GM21576 (cell line): ENCODE measurements around the gene NKIRAS2.

Experiments used
- ATAC-seq: cut with Tn5 transposase; IDR thresholded peaks from one replicate; pipeline ENCODE4 v1.9.1; 2021; ENCODE audit warnings: mild to moderate bottlenecking, moderate library complexity; ENCODE audit not compliant: unreplicated experiment

Gene NKIRAS2

DNA sequence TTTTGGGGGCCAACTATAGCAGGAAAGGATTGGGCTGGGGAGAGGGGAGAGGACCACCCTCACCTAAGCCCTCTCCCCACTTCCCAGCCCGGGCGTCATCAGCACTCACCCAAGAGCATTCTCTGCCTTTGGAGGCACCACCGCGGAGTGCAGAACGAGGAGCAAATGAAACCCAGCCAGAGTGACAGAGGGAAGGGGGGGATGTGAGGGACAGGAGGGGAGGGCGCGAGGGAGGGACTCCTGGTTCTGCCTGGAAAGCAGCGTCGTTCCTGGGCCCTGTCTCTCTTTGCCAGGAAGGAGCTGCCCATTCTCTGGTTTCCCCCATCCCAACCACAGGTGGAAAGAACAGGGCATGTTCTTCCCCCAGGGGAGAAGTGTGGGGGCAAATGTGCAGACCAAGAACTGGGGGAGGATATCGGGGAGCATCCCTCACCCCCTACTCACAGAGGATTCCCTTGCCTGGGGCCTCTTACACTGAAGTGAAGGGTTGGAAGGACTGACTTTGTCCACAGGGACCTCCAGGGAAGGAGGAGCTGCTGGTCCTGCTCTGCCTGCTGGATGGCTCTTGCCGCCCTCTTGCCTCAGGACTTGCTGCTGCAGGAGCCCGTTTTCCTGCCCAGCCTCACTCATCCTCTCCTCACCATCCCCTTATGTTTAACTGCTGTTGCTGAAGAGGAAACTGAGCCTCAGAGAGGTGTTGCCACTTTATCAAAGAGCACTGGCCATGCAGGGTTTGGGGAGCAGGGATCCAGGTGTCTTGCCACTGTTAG lies 34.0 kb downstream of the NKIRAS2 start:
- ATAC-seq = no peak

DNA sequence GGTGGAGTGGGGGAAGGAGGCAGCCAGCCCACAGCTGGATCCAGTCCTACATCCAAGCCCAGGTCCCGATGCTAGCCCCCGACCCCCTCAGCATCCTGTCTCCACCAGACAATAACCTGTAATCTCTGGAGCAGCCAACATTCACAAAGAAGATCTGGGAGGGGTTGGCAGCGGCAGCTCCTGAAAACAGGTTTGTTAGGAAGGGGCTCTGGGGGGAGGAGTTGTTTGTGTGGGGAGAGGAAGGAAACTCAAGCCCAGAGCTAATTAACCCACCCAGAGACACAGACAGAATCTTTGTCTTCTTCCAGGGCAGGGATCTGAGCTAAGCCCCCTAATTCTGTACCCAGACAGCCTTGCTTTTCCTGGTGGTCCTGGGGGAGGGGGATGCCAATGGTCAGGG lies 35.1 kb downstream of the NKIRAS2 start:
- no peak for ATAC-seq

- no peak for ATAC-seq
Measured at GRCh38 chr17:42055496-42055895, 35.6 kb downstream of the NKIRAS2 start.

DNA sequence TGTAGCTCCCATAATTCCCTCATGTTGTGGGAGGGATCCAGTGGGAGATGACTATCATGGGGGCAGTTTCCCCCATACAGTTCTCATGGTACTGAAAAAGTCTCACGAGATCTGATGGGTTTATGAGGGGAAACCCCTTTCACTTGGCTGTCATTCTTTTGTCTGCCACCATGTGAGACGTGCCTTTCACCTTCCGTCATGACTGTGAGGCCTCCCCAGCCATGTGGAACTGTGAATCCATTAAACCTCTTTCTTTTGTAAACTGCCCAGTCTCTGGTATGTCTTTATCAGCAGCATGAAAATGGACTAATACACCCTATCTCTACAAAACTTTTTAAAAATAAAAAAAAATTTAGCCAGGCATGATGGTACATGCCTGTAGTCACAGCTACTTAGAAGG lies 36.7 kb downstream of the NKIRAS2 start:
- ATAC-seq = no peak

GRCh38 chr17:42058063-42058462 lies 38.2 kb downstream of the NKIRAS2 start:
- no peak for ATAC-seq

DNA sequence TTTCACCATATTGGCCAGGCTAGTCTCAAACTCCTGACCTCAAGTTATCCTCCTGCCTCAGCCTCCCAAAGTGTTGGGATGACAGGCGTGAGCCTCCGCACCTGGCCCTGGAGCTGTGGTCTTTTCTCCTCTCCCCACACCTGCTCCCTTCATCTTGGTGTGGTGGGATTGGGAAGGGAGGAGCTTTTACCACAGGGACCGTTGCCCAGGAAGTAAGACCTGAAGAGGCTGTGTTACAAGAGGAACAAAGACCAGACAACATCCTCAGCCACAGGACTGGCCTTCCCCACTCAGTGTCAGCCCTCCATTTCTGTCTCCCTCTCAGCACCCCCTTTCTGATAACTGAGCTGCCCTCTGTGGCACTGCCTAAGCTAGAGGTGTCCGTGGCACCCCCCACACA lies 39.9 kb downstream of the NKIRAS2 start:
- ATAC-seq = no peak

DNA sequence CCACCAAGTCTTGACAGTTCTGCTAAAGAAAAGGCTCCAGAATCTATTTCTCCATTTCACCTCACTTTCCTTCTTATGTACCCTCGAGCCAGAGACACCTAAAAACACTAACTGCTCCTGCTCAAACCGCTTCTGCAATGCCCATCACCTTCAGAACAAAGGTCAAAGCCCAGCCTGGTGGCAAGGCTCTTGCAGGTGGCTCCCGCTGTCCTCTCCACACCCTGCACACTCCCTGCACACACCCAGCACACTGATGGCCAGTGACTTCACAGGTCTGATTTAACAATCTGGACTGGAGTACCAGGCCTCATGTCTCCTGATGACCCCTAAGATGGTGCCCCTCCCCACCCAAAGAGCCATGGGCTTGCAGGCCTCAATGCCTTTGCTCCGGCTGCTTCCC lies 40.3 kb downstream of the NKIRAS2 start:
- no peak for ATAC-seq

GRCh38 chr17:42061646-42062487 lies 42.0 kb downstream of the NKIRAS2 start:
- no peak for ATAC-seq

- no peak for ATAC-seq
Measured at GRCh38 chr17:42062681-42063080, 42.8 kb downstream of the NKIRAS2 start.

DNA sequence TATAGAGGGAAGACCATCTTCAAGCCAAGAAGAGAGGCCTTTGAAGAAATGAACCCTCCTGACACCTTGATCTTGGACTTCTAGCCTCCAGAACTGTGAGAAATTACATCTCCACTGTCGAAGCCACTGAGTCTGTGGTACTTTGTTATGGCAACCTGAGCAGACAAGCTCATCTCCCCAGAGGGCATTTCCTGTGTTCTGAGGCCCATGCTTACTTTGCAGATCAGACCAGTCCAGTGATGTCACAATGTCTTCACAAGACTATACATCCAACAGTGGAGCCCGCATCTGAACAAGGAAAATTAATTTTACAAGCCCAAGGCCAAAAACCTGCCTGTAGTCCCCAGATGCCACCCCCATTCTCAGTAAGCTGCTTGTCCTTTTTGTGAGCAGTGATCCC lies 45.3 kb downstream of the NKIRAS2 start:
- ATAC-seq = no peak

DNA sequence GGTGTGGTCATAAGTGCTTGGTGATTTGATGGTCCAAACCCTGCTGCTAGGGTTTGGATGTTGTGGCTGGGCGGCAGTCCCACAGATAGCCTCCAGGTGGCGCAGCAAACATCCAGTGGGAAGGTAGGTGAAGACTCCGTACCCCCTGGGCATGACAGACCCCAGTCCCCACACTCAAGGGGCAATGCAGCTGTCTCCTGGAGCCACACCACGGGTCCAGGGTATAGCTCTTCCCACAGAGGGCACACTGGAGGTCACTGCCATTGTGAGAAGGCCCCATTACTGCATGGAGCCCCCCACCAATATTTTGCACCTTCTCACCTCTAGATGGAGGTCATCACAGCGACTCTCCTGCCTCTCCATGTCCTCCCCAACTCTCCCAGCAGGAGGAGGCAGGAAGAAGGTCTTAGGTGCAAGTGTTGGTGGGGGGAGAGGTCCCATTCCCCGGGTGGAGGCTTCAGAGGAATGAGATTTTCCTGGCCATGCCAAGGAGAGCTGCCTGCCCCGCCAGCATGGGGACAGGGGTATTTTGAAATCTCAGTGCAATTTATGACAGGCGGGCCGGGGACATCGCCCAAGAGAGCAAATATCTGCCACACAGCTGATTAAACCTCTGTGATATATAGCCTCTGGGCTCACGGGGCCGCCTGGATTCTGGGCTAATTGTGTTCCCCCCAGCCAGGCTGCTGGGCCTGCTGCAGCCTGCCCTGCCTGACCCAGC lies 47.6 kb downstream of the NKIRAS2 start:
- no peak for ATAC-seq

GRCh38 chr17:42068979-42069378 lies 49.1 kb downstream of the NKIRAS2 start:
- ATAC-seq = no peak

DNA sequence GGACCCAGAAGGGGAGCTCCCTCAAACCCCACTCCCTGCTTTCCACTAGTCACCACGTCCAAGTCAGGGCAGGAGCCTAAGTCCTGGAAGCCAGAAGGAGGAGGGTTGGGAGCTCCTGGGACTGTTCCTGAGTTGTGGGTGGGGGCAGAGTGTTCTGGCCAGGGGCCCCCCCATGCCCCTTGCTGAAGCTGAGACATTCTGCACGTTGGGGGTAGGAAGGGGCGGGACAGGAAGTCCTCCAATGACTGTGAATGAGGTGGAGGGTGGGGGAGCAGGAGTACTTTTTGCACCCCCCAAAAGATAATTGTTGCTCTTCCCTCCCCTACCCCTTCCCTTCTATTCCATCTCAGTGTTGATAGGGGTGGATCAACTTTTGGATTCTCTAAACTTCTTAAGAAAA lies 51.9 kb downstream of the NKIRAS2 start:
- no peak for ATAC-seq

- no peak for ATAC-seq
Measured at GRCh38 chr17:42072323-42073187, 52.7 kb downstream of the NKIRAS2 start.
